B cell (primary cell): ENCODE data around the gene ABCA12.

Experiments
- EZH2 ChIP-seq: IDR thresholded peaks from 2 replicates; pipeline ENCODE4 v1.6.1; 2012; ENCODE audit warnings: borderline replicate concordance, low read depth, mild to moderate bottlenecking, moderate library complexity, low read length; ENCODE audit not compliant: insufficient read depth, poor library complexity, severe bottlenecking
- TF ChIP-seq, protein P1 (sequence below): fragments of 200-600 bp; IDR thresholded peaks from one replicate; pipeline ENCODE4 v1.8.0; 2022; ENCODE audit warnings: antibody characterized with exemption, mild to moderate bottlenecking

- TF ChIP-seq, protein P1, sequence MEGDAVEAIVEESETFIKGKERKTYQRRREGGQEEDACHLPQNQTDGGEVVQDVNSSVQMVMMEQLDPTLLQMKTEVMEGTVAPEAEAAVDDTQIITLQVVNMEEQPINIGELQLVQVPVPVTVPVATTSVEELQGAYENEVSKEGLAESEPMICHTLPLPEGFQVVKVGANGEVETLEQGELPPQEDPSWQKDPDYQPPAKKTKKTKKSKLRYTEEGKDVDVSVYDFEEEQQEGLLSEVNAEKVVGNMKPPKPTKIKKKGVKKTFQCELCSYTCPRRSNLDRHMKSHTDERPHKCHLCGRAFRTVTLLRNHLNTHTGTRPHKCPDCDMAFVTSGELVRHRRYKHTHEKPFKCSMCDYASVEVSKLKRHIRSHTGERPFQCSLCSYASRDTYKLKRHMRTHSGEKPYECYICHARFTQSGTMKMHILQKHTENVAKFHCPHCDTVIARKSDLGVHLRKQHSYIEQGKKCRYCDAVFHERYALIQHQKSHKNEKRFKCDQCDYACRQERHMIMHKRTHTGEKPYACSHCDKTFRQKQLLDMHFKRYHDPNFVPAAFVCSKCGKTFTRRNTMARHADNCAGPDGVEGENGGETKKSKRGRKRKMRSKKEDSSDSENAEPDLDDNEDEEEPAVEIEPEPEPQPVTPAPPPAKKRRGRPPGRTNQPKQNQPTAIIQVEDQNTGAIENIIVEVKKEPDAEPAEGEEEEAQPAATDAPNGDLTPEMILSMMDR = no peak
- TF ChIP-seq EZH2 = no peak
These were observed 115.5 kb downstream of the ABCA12 start for GRCh38 chr2:215022910-215023309.
